Kidney (tissue), 14 donors: ENCODE measurements around the gene ASB16. TPM values are rescaled to one million over a fixed set of nuclear protein-coding genes. Genes with fewer than 3 reads are reported as not detected.

Experiments used
- DNase-seq, 5 donors: peaks; one replicate each; pipeline ENCODE4 v3.0.0-alpha.2; 2013 to 2020
- FAIRE-seq: peaks from 2 replicates; lab custom pipeline; 2012; peaks lifted over from hg19 to GRCh38; lab: Jason Lieb, UNC
- H3K27ac ChIP-seq, 2 donors: one replicate each; pipeline ENCODE4 v1.7.0; 2013; ENCODE audit warnings: low read depth in 2 of 2, low read length in 2 of 2, inconsistent platforms in 1 of 2
- H3K27me3 ChIP-seq: one replicate; pipeline ENCODE4 v1.7.1; 2013; ENCODE audit warnings: low read length, inconsistent platforms; ENCODE audit not compliant: control insufficient read depth, insufficient read depth
- H3K36me3 ChIP-seq, 3 donors: one replicate each; pipeline versions ENCODE4 v1.7.0 to v1.7.1; 2013; ENCODE audit warnings: low read length in 3 of 3, control low read depth in 1 of 3, inconsistent platforms in 1 of 3; ENCODE audit not compliant: insufficient read depth in 3 of 3, control insufficient read depth in 2 of 3
- H3K4me1 ChIP-seq, 3 donors: one replicate each; pipeline versions ENCODE4 v1.7.0 to v1.7.1; 2013; ENCODE audit warnings: low read length in 3 of 3, inconsistent platforms in 1 of 3, low read depth in 1 of 3; ENCODE audit not compliant: control insufficient read depth in 2 of 3, insufficient read depth in 2 of 3
- H3K4me3 ChIP-seq, 3 donors: one replicate each; pipeline versions ENCODE4 v1.7.0 to v1.8.1; 2013; ENCODE audit warnings: low read length in 3 of 3, control low read depth in 1 of 3, inconsistent platforms in 1 of 3
- H3K9ac ChIP-seq, 3 donors: one replicate each; pipeline versions ENCODE4 v1.7.0 to v1.7.1; 2013; ENCODE audit warnings: low read length in 3 of 3, control low read depth in 1 of 3, inconsistent platforms in 1 of 3
- H3K9me3 ChIP-seq, 3 donors: one replicate each; pipeline versions ENCODE4 v1.7.0 to v1.7.1; 2013; ENCODE audit warnings: low read length in 3 of 3, control low read depth in 1 of 3, inconsistent platforms in 1 of 3; ENCODE audit not compliant: control insufficient read depth in 2 of 3, insufficient read depth in 1 of 3
- CTCF ChIP-seq: IDR thresholded peaks from 3 replicates; pipeline ENCODE4 v1.5.1; 2012; ENCODE audit warnings: mild to moderate bottlenecking, moderate library complexity, borderline replicate concordance; ENCODE audit not compliant: insufficient read depth; ENCODE audit errors: extremely low read depth
- intact Hi-C: fragments of 100-400 bp; cut with DNase I; formaldehyde crosslinking; loops from one replicate; pipeline ENCODE4 v1.11.1; 2022
- polyA plus RNA-seq: library from polyadenylated mRNA; stranded (reverse); fragments of 350-450 nt; fragmentation: Illumina TruSeq; extraction: RNeasy Lipid Tissue Mini Kit (QIAGEN cat#74804); gene quantifications from one replicate; pipeline ENCODE4 v1.2.3, GENCODE V29; 2014; ENCODE audit warnings: low read depth, low replicate concordance; ENCODE audit not compliant: insufficient read depth
- total RNA-seq: library from RNA; stranded (reverse); fragmentation: NEBNext Ultra II Directional; extraction: Animal tissue kit (Norgen Biotek cat#: 25700); gene quantifications from one replicate; pipeline ENCODE4 v1.2.1, GENCODE V29; 2021
- donor health status: control.
- donor health status: control.
- donor health status: control.
- donor health status: control.
- donor health status: control.
- donor health status: DM: yes; HTN: yes; CAD: no.
- donor health status: Normal renal cell carcinoma (clear cell type).

The ASB16 gene
- total and polyA plus RNA-seq, 2 donors from 2014 or later, result 0.25 to 0.90 TPM

GRCh38 chr17:44191369-44191768 lies 20.9 kb downstream of the ASB16 start:
- Histone ChIP-seq H3K27ac (no peak overlapping the region), H3K36me3 (peaks cover 7 to 28% (median 23%) of the 10 kb centered on the region in 3 donors), H3K9me3 (no peaks in the 10 kb centered on the region), H3K4me1 (peaks cover 3 to 10% (median 6%) of the 10 kb centered on the region in 3 donors), H3K4me3 (no peak overlapping the region), H3K9ac (no peak overlapping the region), H3K27me3 (no peaks in the 10 kb centered on the region)
- FAIRE-seq (no peak), DNase-seq (no peak)
- no peak for TF ChIP-seq CTCF
- intact Hi-C loops, result no loop called here

- Histone ChIP-seq H3K27ac (no peak overlapping the region), H3K27me3 (no peaks in the 10 kb centered on the region), H3K9ac (no peak overlapping the region), H3K4me1 (peaks cover 3 to 10% (median 6%) of the 10 kb centered on the region in 3 donors), H3K9me3 (no peaks in the 10 kb centered on the region), H3K36me3 (peaks cover 7 to 32% (median 23%) of the 10 kb centered on the region in 3 donors), H3K4me3 (no peak overlapping the region)
- intact Hi-C loops, result no loop called here
- FAIRE-seq, result no peak
- peak in 3 of 5 donors; percentile 41 to 61 (median 60) for DNase-seq
- TF ChIP-seq CTCF, result no peak
Observed at GRCh38 chr17:44191941-44192496, 21.5 kb downstream of the ASB16 start.

- FAIRE-seq, result no peak
- Histone ChIP-seq H3K9me3 (no peaks in the 10 kb centered on the region), H3K36me3 (peaks cover 7 to 36% (median 23%) of the 10 kb centered on the region in 3 donors), H3K4me3 (no peak overlapping the region), H3K27ac (no peak overlapping the region), H3K9ac (no peak overlapping the region), H3K4me1 (peaks cover under 1 to 8% (median 7%) of the 10 kb centered on the region in 3 donors), H3K27me3 (no peaks in the 10 kb centered on the region)
- no peak for TF ChIP-seq CTCF
- intact Hi-C loops, result no loop called here
- DNase-seq, result no peak
Observed at GRCh38 chr17:44192750-44193149, 22.2 kb downstream of the ASB16 start.
